GM18498 (cell line): ENCODE data around the gene ONECUT3.
"Not testable (repeated sequence)": the region's sequence is repeated elsewhere in the genome, so short reads cannot be mapped to it uniquely, and the experiment has no call there.

ENCODE experiments used
- ATAC-seq: cut with Tn5 transposase; IDR thresholded peaks from one replicate; pipeline ENCODE4 v1.9.1; 2021; ENCODE audit warnings: mild to moderate bottlenecking, moderate library complexity; ENCODE audit not compliant: unreplicated experiment

ONECUT3 gene

DNA sequence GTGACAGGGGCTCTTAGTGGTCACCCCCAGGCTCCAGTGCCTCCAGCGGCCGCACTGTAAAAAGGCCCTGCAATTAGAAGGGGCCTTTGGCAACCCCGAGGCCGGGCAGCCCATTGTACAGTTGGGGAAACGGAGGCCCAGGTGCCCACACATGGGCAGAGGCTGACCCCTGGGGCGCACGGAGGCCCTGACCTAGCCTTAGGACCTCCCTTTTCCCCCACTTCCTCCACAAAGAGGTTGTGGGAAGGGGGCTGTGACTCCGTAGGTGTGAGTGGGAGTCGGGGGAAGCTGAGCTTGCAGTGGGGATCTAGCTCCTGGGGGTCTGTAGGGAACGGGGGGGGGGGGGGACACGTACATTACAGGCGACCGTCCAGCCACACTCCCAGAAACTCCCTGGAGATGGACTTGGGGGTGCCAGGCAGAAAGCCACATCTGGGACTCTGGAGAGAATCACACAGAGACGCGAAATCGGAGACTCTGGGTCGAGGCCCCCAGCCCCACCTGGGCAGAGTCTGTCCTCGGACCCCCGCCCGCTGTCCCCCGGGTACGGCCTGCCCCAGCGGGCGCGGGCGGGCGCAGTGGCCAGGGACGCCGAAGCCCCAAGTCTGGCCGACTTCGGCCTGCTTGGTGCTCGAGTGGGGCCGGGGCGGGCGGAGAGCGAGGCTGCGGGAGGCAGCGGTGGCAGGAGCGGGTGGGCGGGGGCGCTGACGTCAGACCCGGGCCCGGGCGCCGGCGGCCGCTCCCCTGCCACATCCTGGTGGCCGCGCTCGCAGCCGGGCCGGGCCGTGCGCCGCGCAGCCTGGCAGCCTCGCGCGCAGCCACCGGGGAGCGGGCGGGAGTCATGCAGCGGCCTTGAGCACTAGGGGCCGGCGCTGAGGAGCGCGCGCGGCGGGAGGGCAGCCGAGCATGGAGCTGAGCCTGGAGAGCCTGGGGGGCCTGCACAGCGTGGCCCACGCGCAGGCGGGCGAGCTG lies at the start of gene ONECUT3:
Gene ONECUT3, plus strand, starts transcription at position 750 of the 972 bp plus-strand sequence. Its CDS starts 157 bp downstream, at position 907.
- ATAC-seq = no peak

DNA sequence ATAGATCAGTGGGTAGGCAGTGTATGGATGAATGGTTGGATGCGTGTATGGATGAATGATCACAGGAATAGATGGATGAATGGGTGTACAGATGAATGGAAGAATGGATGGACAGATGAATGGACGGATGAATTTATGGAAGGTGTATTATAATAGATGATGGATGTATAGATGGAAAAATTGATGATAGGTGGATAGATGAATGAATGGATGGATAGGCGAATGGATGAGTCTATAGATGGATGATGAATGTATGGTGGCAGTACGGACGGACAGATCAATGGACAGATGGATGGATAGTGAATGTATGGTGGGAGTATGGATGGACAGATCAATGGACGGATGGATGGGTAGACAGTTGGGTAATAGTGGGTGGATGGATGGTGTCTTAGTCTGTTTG lies 49.0 kb upstream of the ONECUT3 start:
- ATAC-seq = no peak

DNA sequence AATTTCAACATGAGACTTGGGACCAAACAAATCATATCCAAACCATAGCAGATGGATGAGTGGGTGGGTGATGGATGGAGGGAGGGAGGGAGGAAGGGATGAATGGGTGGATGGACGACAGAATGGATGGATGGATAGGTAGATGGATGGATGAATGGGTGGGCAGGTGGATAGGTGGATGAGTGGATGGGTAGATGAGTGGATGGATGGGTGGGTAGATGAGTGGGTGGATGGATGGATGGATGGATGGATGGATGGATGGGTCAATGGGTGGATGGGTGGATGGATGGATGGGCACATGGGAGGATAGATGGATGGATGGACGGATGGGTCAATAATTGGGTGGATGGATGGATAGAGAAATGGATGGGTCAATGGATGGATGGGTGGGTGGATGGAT lies 47.9 kb upstream of the ONECUT3 start:
- no peak for ATAC-seq

DNA sequence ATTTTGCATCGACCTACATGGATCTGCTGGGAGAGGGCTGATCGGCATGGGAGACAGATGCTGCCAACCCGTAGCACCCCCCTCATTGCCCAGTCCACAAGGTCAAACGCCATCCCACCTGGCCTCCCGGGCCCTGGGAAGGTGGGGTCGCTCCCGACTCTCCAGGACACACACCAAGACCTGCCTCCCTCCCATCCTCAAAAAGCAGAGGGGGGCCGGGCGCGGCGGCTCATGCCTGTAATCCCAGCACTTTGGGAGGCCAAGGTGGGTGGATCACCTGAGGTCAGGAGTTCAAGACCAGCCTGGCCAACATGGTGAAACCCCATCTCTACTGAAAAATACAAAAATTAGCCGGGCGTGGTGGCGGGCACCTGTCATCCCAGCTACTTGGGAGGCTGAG lies 46.7 kb upstream of the ONECUT3 start:
- not testable (repeated sequence) for ATAC-seq

DNA sequence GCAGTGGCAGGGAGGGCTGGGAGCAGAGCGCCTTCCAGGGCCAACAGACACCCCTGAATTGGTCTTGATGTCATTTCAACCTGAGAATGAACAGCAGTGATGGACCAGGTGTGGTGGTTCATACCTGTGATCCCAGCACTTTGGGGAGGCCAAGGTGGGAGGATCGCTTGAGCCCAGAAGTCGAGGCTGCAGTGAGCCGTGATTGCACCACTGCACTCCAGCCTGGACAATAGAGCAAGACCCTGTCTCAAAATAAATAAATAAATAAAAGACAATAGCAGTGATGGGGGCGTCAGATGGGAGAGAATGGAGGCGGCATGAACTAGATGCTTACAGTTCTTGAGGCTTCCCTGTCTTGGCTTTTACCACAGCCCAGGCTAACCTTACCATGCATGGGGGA lies 46.1 kb upstream of the ONECUT3 start:
- ATAC-seq = no peak

DNA sequence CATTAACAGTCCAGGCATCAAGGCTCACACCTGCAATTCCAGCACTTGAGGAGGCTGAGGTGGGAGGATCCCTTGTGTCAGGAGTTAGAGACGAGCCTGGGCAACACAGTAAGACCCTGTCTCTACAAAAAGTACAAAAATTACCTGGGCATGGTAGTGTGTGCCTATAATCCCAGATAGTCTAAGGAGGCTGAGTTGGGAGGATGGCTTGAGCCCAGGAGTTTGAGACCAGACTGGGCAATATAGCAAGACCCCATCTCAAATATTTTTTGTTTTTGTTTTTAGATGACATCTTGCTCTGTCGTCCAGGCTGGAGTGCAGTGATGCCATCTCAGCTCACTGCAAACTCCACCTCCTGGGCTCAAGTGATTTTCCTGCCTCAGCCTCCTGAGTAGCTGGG lies 40.1 kb upstream of the ONECUT3 start:
- no peak for ATAC-seq

DNA sequence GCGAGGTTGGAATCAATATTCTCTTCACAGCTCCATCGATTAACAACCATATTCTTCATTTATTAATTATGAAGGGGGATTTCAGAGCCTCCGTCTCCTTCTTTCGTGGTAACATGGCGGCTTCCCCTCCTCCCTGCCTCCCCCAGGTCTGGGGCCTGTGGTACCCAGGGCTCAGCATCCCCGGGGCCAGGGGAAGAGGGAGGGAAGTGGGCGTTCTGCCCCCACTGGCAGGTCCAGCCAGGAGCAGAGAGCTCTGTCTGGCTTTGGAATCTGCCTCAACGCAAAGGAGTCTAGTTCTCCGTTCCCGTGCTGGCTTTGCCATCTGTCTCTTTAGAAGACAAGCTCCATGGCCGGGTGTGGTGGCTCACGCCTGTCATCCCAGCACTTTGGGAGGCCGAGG lies 37.8 kb upstream of the ONECUT3 start:
- no peak for ATAC-seq

DNA sequence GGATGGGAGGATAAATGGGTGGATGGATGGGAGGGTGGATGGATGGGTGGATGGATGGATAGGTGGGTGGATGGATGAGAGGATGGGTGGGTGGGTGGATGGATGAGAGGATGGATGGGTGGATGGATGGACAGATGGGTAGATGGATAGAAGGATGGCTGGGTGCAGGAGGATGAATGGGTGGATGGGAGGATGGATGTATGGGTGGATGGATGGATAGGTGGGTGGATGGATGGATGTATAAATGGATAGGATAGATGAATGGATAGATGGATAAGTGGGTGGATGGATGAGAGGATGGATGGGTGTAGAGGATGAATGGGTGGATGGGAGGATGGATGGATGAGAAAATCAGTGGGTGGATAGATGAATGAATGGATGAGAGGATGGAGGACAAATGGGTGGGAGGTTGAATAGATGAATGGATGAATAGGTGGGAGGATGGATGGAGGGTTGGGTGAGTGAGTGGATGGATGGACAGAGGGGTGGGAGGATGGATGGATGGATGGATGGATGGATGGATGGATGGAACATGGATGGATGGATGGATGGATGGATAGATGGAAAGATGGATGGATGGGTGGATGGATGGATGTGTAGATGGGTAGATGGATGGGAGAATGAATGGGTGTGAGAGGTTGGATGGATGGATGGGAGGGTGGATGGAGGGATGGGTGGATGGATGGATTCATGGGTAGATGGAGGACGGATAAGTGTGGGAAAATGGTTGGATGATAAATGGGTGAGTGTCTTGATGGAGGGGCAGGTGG lies 35.9 kb upstream of the ONECUT3 start:
- ATAC-seq = no peak

DNA sequence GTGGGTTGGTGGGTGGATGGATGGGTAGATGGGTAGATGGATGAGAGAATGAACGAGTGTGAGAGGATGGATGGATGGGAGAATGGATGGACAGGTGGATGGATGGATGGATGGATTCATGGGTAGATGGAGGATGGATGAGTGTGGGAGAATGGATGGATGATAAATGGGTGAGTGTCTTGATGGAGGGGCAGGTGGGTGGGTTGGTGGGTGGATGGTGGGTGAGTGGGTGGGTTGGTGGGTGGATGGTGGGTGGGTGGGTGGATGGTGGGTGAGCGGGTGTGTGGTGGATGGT lies 35.4 kb upstream of the ONECUT3 start:
- ATAC-seq = no peak

DNA sequence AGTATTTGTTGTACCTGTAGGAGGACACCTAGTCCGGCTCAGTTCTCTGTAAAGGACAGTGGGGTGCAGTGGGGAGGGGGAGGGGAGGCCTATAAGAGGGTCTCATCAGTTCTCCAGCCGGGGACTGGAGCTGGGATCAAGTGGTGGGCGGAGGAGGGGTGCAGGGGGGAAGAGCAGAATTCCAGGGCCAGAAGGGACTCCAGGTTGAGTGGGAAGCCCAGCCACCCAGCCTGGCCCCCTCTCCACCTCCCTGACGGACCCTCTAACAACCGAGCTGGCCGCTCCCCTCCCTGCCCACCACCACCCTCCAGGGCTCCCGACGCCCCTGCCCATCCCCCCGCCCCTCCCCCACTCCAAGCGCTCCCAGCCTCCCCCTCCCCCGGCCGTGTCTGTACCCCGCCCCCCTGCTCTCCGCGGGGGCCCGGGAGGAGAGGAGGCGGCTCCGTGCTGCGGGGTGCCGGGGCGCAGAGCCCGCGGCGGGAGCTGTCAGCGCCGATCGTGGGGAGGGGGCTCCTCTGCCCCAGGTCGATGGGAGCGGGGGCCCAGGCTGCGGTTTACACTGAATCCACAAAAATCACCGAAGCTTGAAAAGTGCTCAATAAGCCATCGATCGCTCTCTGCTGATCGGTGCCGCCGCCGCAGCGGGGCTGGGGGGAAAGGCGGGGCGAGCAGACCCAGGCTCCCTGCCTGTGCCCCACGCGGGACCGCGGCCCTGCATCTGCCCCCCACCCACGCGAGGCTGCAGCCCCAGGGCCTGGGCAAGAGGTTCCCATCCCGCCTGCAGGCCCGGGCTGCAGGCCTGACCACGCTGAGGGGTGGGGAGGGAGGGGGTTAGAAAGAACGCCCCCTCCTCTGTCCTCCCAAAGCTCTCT lies 34.6 kb upstream of the ONECUT3 start:
- ATAC-seq = no peak

DNA sequence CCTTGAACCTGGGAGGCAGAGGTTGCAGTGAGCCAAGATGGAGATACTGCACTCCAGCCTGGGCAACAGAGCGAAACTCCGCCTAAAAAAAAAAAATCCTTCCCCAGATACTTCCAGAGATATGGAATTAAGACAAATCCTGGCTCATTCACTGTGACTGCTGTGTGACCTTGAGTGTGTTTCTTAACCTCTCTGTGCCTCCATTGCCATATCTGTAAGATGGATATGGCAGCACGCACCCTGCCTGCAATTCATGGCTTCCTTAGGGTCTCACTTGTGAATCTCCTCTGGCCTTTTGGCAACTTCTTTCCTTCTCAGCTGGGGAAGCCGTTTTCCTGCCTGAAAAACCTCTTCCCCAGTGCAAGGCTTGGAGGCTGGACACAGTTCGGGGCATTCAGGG lies 33.8 kb upstream of the ONECUT3 start:
- no peak for ATAC-seq

DNA sequence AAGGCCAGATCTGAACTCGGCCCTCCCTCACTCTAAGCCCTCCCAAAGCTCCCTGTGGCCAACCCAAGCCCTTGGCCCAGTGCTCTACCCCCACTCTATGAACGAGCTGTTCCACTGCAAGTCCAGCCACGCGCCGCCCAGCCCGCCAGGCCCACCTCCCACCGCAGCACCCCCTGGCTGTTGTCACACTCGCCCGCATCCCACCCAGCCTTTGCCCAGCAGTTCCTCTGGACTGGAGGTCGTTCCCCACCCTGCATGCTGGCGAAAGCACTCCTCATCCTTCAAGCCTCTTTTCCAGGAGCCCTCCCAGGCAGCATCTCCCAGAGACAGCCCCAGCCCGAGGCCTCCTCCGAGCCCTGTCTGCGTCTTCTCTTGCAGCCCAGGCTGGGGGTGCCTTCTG lies 33.1 kb upstream of the ONECUT3 start:
- no peak for ATAC-seq

DNA sequence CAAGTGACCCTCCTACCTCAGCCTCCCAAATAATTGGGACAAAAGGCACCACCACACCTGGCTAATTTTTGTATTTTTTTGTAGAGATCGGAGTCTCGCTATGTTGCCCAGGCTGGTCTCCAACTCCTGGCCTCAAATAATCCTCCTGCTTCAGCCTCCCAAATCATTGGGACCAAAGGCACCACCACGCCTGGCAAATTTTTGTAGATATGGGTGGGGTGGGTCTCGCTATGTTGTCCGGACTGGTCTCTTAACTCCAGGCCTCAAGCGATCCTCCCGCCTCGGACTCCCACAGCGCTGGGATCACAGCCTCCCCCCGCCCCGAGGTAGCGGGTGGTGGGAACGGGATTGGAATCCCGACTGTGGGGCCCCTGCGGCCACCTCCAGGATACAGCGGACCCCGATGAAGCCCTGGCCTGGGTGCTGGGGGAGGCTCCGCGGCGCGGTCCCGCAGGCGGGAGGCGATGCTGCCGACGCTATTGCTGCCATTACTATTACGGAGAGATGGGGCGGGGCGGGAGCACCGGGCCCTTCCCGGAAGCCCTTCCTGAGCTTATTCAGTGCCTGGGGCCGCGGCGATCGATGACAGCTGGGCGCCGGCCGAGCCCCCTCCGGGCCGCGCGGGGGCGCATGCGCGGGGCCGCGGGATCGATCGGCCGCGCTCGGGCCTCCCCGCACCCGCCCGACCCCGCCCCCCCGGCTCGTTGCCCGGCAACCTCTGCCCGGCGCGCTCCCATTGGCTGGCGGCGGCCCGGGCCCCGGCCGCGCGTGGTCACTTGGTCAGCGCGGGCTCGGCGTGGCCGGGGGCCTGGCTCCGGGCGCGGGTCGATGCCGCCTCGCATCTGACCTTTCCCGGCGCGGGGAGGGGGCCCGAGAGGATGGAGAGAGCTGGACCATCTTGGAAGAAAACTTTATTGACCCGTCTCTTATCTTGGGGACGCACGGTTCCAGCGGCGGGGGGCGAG lies 27.9 kb upstream of the ONECUT3 start:
- no peak for ATAC-seq

DNA sequence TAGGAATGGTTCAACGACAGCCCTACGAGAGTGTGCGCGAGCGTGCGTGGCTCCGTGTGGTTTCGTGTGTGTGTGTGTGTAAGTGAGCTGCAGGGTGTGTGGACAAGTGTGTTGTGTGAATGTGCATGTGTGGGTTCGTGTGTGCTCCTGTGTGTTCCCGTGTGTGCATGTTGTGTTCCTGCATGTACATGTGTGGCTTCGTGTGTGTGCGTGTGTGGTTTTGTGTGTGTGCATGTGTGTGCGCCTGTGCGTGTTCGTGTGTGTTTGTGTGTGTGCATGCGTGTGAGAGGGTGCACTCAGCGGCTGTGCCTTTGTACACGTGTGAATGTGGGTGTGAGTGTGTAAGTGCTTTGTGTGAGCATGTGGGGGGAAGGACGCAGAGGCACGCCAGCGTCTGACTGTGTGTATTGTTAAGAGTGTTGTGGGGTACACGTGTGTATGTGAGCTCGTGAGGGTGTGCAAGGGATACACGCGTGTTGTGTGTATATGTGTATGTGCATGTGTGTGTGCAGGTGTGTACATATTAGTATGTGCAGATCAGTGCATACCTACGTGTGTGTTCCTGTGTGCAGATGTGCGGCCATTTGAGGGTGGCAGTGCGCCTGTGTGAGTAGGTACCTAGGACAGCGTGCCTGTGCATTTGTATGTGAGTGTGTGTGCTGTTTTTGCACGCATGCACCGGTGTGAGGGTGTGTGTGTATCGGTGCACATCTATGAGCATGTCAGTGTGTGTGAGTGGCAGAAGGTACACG lies 24.3 kb upstream of the ONECUT3 start:
- no peak for ATAC-seq

DNA sequence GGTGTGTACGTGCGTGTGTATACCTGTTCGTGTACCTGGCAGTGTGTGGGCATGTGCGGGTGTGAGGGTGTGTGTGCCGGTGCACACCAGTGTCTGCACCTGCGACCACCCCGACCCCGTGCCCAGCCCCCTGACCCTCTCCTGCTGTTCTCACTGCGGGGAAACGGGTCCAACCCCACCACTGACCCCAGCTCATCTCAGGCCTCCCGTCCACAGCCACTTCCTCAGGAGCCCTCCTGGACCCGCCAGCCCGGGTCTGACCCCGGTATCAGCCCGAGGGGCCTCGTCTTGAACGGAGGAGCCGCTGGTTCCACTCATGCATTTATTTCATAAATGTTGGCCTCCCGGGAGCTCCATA lies 23.8 kb upstream of the ONECUT3 start:
- no peak for ATAC-seq

DNA sequence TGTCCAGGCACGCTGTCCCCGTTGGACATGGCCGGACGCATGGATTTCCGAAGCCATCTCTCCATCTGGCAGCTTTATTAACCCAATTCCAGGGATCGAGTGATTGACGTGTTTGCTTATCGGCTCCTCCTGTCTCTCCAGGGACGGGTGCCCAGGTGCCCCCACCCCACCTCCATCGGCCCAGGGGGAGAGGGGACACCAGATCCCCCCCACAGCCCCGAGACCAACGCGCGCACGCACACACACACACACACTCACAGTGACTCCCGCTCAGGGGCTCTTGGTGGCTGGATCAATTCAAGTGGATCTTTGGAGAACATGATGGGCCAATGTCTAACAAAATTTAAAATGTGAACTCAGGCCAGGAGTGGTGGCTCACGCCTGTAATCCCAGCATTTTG lies 23.1 kb upstream of the ONECUT3 start:
- ATAC-seq = no peak

DNA sequence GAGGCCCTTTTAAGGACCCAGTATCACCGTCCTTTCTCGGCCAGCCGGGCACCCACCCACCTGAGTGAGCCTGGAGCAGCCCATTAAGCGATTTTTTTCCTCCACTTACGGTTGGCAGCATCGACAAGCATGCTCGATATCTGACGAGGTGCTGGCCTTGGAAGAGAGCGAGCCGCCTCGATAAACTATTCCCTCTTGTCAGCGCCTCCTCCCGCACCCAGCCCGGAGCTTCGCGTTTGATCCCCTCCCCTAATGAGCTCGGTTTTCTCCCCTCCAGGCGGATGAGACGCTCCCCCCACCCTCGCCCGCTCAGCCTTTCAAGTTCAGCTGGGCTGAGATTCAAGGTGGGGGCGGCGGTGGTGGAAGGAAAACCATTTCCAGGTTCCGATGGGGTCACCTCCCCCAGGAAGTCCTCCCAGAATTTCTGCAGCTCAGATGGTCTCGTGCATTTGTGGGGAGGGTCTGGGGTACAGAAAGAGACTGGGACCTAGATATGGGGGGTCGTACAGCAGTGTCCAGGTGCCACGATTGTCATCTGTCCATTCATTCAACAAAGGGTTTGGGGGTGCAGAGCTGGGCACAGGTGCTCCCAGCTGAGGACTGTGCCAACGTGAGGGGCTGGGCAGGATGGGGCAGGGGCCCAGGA lies 18.9 kb upstream of the ONECUT3 start:
- no peak for ATAC-seq

DNA sequence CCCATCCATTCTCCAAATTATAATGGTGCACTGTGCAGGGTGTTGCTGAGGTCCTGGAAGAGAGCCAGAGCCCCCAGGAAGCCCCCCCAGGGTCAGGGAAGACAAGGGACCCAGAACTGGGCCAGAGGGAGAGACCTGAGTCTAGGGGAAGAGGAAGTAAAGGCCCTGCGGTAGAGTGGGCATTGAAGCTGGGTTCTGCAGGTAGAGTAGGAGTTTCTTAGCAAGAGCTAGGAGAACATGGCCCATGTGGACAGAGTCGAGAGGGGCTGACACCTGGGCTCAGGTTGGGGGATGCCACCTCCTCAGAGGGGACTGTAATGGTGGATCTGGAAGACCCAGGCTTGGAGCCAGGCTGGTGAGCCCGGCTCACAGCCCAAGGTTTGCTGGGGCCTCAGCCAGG lies 17.0 kb upstream of the ONECUT3 start:
- ATAC-seq = no peak

DNA sequence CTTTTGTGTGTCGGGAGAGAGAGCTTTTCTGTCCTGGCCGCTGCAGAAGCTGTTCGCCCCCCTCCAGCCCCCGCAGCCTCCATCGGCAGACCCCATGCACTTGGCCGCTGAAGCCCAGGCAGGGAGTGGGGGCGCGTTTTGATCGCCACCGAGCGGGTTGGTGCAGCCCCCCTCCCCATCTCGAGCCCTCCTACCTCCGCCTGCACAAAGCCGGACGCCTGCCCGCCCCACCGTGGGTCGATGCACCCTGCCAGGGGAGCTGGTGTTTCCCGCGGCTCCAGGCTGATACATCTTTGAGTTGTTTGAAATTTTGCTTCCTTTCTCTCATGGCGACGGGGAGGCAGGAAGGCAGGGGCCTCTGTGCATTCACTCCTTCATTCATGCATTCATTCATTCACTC lies 16.4 kb upstream of the ONECUT3 start:
- no peak for ATAC-seq
